ENCODE data around the gene PRDM16.

- TF ChIP-seq POLR2A (IDR thresholded peaks at IDR 0.05) (no peak), CTCF (IDR thresholded peaks at IDR 0.05) (no peak)
Measured at GRCh38 chr1:3103967-3104677, 35.1 kb downstream of the PRDM16 start.

All from testis (tissue), 2 donors.